HG02642 (cell line): ENCODE data around the gene SSBP4.
A peak's percentile ranks its signal among the peaks of the same experiment; 100 is the strongest.
"Not testable (repeated sequence)": the region's sequence is repeated elsewhere in the genome, so short reads cannot be mapped to it uniquely, and the experiment has no call there.

Source experiments
- ATAC-seq: cut with Tn5 transposase; IDR thresholded peaks from one replicate; pipeline ENCODE4 v1.9.1; 2021; ENCODE audit warnings: mild to moderate bottlenecking; ENCODE audit not compliant: unreplicated experiment, poor library complexity

The SSBP4 gene

GRCh38 chr19:18392926-18393325, 26.3 kb upstream of the SSBP4 start:
- ATAC-seq: no peak

DNA sequence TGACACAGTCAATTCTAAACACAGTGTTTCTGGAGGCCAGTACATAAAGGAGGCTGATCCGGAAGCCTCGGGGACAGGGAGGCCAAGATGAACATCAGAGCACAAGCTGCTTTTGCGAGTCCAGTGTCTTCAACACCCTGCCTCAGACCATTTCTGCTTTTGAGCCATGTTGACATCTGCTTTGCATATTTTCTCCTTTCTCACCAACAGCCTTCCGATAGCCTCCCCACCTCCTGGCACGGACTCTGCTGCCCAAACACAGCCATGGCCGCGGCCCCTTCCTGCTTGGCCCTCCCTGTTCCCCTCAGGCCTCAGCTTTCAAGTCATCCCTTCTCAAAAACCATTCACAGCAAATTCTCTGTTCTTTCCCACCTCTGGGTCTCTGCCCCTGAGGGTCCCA, 25.4 kb upstream of the SSBP4 start:
- ATAC-seq: no peak

DNA sequence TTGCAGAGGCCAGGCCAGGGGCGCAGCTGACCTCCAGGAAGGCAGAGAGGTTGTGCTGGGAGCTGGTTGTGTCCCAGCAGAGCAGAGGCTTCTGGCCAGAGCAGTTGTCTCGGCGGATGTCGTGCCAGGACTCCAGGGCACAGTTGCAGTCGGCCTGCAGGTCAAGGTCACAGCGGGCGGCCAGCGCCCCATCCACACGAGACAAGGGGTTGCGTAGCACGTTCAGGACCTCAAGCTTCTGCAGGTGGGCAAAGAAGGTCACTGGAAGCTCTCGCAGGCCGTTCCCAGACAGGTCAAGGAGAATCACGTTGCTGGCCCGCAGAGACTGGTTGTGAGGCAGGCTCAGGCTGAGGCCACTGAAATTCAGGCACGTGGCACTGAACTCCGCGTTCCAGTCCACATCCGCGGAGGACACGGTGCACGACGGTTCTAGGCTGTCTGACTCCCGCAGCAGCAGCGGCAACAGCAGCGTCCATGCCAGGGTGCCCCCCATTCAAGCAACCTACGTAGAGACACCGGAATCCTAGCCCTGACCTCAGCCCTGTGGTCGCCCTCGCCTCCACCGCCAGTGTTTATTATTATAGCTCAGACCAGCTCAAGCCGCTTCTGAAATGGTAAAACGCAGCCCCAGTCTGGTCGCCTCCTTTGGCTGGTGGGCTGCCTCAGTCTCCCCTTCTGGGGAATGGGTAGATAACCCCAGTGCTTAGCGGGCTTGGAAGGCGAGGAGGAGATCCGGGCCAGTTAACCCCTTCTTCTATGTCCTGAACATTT, 22.5 kb upstream of the SSBP4 start:
- ATAC-seq: no peak

DNA sequence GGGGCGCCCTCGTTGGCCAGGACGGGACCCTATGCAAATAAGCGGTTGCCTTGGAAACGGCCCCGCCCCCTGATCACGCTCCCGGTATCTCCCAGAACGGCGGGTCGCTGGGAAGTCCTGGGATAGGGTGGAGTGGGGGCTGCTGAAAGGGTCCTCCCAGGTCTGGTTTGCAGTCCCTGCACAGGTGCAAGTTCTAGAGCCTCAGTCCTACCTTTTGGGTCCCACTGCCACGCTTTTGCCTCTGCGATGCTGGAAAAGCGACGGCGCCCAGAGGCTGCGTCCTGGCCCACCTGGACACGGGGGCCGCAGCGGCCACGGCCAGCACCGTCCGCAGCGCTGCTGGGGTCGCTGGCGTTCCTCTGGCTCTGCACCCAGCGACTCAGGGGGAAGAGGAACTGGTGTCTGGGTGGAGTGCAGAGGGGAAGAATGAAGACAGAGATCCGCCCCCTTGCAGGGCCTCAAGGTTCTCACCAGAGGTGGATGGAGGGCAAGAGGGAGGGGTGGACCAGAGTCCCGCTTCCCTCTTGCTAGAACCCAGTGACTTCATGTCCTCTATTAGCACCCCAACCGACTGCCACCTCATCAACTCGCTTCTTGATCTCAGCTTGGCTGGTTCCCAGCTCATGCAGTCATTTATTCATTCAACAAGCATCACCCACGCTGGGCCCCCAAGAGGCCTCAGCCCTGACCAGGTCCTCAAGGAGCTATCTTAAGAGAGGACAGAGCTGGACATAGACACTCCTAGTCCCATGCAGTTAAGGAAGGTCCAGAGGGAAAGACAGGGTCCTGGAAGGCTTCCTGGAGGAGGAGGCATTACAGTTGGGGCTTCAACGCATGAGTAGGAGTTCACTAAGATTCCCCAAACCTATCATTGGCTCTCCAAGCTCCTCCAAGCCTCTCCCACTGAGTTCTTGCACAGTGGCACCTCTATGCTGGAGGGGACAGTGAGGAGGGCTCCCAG, 21.7 kb upstream of the SSBP4 start, which contains the start of gene LRRC25:
TSS of gene LRRC25 (minus strand) at position 381 of the 961 bp plus-strand sequence. CDS start 659 bp downstream, outside the sequence.
- no peak for ATAC-seq

GRCh38 chr19:18399008-18399407, 20.2 kb upstream of the SSBP4 start:
- ATAC-seq: no peak

GRCh38 chr19:18401580-18402112, 17.6 kb upstream of the SSBP4 start:
- no peak for ATAC-seq

DNA sequence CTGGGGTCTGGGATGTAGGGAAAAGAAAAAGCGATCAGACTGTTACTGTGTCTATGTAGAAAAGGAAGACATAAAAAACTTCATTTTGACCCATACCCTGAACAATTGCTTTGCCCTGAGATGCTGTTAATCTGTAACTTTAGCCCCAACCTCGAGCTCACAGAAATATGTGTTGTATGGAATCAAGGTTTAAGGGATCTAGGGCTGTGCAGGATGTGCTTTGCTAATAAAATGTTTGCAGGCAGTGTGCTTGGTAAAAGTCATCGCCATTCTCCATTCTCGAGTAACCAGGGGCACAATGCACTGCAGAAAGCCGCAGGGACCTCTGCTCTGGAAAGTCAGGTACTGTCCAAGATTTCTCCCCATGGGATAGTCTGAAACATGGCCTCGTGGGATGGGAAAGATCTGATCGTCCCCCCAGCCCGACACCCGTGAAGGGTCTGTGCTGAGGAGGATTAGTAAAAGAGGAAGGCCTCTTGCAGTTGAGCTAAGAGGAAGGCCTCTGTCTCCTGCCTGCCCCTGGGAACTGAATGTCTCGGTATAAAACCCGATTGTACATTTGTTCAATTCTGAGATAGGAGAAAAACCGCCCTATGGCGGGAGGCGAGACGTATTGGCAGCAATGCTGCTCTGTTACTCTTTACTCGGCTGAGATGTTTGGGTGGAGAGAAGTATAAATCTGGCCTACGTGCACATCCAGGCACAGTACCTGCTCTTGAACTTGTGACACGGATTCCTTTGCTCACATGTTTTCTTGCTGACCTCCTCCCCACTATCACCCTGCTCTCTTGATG, 16.5 kb upstream of the SSBP4 start:
- ATAC-seq: not testable (repeated sequence)

DNA sequence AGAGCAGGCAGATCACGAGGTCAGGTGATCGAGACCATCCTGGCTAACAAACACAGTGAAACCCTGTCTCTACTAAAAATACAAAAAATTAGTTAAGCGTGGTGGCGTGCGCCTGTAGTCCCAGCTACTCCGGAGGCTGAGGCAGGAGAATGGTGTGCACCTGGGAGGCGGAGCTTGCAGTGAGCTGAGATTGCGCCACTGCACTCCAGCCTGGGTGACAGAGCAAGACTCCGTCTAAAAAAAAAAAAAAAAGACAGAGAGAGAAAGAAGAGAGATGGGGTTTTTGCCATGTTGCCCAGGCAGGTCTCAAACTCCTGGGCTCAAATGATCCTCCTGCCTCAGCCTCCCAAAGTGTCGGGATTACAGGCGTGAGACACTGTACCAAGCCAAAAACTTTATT, 13.4 kb upstream of the SSBP4 start:
- ATAC-seq: not testable (repeated sequence)

GRCh38 chr19:18406749-18407148, 12.4 kb upstream of the SSBP4 start:
- no peak for ATAC-seq

DNA sequence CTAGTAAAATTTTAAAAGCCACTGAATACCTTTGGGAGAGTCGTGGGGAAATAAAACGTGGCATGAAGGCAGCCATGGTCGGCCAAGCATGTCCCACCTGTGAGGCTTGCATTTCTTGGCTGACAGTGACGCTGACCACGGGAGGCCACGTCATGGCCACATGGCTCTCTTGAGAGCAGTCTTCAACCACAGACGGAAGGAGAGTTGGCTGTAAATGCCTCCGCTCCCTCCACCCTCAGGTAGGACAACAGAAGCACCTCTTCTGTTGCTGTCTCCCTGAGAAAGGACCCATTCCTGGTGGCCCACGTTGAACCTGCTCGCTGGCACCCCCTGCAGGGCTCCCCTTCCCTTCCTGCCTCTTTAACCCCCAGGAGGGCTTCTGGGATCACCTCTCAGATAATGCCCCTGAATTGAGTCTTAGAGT, 11.1 kb upstream of the SSBP4 start:
- ATAC-seq: peak; percentile 57

GRCh38 chr19:18412610-18413239, 6.5 kb upstream of the SSBP4 start:
- no peak for ATAC-seq

GRCh38 chr19:18414504-18415177, 4.6 kb upstream of the SSBP4 start:
- no peak for ATAC-seq

- ATAC-seq: no peak
These were observed 3.9 kb upstream of the SSBP4 start for GRCh38 chr19:18415178-18415867.

DNA sequence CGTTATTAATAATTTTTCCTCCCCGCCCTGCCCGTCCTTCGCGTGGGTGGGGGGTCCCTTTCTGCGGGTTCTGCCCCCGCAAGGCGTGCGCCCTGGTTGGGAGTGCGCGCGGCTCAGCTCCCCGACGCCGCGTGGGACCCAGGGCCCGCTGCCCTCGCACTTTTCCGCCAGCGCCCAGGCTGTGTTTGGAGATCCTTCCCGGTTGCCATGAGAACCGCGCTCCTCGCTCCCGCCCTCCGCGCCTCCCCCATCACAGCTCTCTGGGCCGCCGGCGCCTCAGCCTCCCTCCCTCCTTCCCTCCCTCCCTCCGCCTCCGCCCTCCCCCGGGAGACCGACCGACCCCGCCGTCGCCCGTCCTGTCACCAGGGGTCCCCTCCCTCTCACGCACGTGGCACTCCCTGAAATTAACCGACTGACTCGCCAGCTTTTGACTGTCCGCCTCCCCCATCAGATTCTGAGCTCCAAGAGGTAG, 2.4 kb upstream of the SSBP4 start:
- ATAC-seq: no peak

DNA sequence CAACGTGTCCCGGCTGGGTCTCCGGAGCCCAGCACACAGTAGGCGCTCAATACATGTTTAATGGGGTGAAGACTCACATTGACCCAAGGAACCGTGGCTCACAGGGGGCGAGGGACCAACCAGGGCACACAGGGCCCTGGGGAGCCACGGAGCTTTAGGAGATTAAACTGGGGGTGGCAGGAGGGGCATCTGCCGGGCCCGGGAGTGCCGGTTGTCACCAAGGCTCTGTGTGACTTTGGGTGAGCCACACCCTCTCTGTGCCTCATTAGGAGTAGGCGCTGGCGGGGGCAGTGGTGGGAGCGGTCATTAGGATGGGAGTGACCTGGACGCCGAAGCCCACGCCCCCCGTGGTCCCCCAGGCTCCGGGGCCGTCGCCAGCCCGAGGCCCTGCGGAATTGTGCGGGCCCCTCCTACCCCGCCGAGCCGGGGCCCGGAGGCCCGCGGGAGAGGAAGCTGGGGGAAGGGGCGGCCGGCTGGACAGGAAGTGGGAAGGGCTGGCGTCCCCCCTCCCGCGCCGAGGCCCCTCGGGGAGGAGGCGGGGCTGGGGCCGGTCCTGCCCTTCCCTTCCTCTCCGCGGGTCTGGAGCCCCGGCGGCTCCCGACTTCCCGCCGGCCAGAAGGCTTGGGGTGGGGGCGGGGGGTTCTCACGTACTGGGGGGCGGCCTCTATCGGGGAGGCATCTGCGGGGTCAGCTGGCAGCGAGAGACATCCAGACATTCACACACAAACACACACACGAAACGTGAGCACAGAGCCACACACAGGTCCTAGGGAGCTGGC, 1.8 kb upstream of the SSBP4 start:
- no peak for ATAC-seq

DNA sequence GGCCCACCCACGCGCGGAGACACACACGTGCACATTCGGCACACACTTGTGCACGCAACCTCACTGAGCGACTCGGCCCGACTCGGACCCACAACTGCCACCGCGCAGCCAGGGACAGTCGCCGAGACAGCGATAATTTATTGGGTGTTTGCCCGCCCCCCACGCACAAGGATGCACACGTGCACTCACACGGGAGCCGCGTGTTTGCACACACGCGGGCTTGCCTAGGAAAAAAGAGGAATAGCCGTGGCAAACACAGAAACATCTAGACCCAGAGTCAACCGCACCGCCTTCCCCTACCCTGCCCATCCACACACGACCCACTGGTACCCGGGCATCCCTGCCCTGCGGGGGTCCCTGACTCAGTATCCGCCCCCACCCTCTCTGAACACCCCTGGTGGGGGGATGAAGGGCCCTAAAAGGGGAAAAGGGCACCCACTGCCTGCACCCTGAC, 1.1 kb upstream of the SSBP4 start:
- ATAC-seq: no peak

- ATAC-seq: no peak
These were observed 559 bp upstream of the SSBP4 start for GRCh38 chr19:18418483-18419194.
